ENCODE data around the gene GINS1.
"Not testable (repeated sequence)": the region's sequence is repeated elsewhere in the genome, so short reads cannot be mapped to it uniquely, and the experiment has no call there.

Gene GINS1

DNA sequence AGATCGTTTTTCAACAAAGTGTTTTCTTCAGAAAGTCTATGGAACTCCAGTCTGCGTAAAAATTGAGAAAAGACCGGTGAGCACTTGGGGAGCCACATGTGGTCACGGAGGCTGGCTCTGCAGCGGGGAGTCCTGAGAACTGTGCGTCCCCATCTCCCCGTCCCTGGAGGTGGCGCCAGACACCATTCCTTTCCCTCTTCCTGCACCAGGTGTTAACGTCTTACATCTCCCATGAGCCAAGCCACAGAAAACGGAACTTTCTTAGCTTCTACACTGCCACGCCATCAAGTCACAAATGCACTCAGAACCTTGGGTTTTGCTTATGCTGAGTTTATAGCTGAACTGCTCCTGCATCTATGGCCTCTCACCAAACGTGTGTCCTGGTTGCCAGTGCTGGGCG lies 62.6 kb downstream of the GINS1 start:
- H3K27ac ChIP-seq: no peak overlapping the region
- no peak for TF ChIP-seq ZFX (IDR thresholded peaks at IDR 0.05)
- TF ChIP-seq, protein P1, sequence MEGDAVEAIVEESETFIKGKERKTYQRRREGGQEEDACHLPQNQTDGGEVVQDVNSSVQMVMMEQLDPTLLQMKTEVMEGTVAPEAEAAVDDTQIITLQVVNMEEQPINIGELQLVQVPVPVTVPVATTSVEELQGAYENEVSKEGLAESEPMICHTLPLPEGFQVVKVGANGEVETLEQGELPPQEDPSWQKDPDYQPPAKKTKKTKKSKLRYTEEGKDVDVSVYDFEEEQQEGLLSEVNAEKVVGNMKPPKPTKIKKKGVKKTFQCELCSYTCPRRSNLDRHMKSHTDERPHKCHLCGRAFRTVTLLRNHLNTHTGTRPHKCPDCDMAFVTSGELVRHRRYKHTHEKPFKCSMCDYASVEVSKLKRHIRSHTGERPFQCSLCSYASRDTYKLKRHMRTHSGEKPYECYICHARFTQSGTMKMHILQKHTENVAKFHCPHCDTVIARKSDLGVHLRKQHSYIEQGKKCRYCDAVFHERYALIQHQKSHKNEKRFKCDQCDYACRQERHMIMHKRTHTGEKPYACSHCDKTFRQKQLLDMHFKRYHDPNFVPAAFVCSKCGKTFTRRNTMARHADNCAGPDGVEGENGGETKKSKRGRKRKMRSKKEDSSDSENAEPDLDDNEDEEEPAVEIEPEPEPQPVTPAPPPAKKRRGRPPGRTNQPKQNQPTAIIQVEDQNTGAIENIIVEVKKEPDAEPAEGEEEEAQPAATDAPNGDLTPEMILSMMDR (conservative IDR thresholded peaks at IDR 0.05): peak; percentile 72

DNA sequence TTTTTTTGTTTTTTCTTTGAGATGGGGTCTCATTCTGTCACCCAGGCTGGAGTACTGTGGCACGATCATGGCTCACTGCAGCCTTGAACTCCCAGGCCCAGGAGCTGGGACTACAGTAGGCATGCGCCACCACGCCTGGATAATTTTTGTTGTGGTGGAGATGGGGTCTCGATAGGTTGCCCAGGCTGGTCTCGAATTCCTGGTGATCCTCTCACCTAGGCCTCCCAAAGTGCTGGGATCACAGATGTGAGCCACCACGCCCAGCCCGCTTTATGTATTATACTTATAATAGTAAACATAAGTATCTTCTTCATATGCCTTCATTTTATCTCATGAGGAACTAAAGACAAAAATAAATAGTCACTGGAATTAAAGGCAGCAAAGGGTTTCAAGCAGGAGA lies 63.5 kb downstream of the GINS1 start:
- H3K27ac ChIP-seq: no peak overlapping the region
- TF ChIP-seq, protein P1 (conservative IDR thresholded peaks at IDR 0.05): no peak
- no peak for TF ChIP-seq ZFX (IDR thresholded peaks at IDR 0.05)

DNA sequence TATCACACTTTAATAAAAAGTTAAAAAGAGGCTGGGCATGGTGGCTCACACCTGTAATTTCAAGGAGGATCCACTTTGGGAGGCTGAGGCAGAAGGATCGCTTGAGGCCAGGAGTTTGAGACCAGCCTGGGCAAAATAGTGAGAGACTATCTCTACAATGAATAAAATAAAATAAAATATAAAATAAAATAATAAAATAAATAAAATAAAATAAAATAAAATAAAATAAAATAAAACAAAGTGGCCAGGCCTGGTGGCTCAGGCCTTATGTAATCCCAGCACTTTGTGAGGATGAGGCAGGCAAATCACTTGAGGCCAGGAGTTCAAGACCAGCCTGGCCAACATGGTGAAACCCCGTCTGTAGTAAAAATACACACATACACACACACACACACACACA lies 65.8 kb downstream of the GINS1 start:
- not testable (repeated sequence) for H3K27ac ChIP-seq

DNA sequence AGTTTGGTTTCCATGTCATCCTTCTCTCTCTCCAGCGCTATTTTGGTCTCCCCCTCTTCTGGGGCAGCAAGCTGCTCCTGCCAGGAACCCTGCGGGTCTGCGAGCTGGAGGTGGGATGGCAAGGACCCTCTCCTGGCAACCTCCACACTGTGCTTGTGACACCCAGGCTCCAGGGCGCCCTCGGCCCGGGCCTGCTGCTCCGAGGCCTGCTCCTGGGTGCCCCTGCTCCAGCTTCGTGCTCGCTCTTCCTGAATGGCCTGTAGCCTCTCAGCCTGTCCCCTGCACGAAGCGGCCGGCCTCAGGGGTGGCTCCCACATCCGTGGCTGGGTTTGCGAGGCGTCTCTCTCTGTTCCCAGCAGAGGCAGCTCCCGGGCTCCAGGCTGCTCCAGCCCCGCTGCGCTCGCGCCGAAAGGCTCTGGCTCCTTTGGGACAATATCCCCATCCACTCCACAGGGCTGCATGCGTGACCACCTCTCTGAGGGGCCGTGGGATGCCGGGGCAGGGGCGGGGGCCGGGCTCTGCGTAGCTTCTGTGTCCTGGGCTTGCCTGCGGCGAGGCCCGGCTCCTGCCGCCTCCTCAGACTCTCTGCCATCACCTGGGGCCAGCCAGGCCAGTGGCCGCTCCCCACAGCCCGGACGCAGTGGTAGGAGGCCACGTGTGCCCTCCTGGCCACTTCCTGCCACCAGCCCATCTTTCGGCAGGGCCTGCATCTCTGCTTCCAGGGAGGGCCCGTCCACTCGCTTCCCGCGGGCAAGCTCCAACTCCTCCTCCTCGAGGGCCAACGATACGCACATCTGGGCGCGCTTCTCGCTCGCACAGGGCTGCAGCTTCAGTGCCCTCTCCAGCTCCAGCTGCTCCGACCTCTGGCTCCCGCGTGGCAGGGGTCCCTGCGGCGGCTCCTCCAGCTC lies 68.9 kb downstream of the GINS1 start:
- no peak overlapping the region for H3K27ac ChIP-seq
- TF ChIP-seq, protein P1 (conservative IDR thresholded peaks at IDR 0.05): no peak
- no peak for TF ChIP-seq ZFX (IDR thresholded peaks at IDR 0.05)

DNA sequence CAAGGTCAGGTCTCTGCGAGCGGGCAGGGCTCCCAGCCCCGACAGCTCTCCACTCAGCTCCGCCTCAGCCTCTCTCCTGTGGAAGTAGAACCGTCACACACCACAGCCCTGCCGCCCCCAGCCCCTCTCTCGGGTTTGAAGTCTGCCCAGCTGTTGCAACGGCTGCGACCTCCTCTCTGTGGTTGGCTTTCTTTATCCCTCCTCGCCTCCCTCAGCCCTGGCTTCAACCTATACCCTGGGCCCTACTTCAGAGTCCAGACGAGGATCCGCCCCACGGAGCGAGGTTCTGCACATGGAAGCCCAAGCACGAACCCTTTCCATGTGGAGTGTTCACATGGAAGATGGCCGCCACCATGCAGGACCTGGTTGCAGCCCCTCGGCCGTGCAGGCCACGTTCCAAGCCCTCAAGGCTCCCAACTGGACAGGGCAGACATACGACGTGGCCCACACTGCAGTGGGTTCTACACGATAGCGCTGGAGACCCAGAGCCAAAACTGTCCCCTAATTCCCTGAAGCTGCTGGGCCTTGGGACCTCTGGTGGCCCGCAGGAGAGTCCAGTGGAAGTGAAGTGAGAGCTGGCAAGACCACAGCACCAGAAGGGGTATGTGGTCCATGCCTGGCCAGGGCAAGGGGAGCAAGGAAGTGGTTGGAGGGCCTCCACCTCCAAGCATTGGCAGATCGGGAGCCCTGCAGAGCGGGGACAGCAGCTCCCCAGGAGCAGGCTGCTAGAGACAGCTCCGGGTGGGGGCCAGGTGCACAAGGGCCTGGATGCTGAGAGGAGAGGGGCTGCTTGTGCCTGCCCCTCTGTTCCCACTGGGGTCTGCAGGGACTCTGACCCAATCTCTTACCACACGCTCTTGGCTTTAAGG lies 69.8 kb downstream of the GINS1 start:
- no peak for TF ChIP-seq ZFX (IDR thresholded peaks at IDR 0.05)
- TF ChIP-seq, protein P1 (conservative IDR thresholded peaks at IDR 0.05): no peak
- no peak overlapping the region for H3K27ac ChIP-seq

DNA sequence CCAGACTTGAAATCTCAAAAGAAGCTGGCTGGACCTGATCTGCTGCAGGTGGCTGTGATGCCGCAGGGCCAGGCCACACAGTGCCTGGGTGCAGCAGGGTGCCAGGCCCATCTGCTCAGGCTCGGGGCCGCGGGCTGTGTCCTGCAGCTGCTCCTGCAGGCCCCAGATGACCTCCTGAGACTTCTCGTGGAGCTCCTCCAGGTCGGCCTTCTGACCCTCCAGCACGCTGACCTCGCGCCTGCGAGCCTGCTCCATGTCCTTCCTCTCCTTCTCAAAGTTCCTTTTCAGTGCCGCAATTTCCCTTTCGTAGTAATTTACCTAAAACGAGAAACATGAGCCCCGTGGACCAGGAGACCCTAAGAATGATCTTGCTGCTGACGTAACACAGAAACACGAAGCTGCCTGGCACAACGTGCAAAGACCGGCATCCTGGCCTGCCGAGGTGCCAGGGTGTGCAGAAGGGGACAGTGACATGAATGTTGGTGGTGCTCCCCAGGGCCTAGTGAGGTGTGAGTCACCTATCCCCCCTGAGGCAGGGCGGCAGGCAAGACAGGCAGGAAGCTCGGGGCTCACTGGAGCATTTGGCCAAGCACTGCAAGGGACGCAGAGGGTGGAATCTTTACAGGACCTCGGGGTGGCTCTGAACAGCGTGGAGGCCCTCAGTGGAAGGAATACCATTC lies 71.6 kb downstream of the GINS1 start:
- H3K27ac ChIP-seq: no peak overlapping the region
- TF ChIP-seq, protein P1 (conservative IDR thresholded peaks at IDR 0.05): no peak
- TF ChIP-seq ZFX (IDR thresholded peaks at IDR 0.05): no peak

DNA sequence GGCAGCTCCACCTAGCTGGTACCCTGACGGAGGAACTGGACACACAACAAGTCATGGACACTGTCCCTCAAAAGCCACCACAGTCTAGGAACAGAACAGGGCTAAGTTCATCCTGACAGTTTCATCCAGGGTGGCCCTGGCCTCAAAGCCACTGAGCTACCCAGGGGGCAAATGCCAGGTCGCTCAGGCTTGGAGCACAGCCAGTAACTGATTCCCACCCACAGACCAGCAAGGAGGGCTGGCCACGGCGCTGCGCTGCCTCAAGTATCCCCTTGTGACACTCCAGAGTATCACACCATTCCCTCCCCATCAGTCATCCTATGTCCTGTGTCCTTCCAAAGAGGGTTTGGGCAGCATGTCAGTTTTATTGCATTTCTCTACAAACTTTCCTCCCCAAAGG lies 72.2 kb downstream of the GINS1 start:
- TF ChIP-seq ZFX (IDR thresholded peaks at IDR 0.05): no peak
- TF ChIP-seq, protein P1 (conservative IDR thresholded peaks at IDR 0.05): no peak
- no peak overlapping the region for H3K27ac ChIP-seq

All from C4-2B (cell line).